Measurements from ENCODE around the gene NAGPA.

Gene NAGPA

DNA sequence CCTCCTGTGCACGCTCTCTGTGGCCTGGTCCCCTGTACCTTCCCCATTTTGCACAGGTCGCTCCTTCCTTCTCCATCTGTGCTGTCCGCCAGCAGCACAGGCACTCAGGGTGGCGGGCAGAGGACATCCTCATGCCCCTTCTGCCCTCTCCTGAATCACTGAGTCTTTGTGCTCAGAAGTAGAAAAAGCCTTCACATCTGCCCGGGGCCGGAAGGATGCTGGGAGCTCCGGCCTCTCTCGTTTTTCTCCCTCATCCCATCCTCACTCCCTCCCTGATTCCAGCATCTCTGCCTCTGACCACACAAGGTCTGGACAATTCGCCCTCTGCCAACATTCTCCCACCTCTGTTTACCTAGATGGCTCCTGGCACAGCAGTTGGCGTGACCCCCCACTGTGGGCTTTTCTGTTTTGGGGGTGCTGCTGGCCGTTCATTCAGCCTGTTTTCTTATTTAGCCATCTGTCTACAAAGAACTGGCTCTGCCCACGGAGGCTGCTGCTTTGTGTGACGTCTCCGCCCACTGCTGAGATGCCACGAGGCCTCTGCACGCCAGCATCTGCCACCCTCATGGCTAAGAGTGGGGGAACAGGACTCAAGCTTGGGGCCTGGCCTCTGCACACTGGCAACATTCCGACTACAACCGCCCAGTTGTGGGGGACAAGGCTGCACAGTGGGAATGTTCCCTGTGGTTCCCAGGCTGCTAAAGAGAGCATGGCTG lies 38.9 kb downstream of the NAGPA start:
- DNase-seq: no peak

DNA sequence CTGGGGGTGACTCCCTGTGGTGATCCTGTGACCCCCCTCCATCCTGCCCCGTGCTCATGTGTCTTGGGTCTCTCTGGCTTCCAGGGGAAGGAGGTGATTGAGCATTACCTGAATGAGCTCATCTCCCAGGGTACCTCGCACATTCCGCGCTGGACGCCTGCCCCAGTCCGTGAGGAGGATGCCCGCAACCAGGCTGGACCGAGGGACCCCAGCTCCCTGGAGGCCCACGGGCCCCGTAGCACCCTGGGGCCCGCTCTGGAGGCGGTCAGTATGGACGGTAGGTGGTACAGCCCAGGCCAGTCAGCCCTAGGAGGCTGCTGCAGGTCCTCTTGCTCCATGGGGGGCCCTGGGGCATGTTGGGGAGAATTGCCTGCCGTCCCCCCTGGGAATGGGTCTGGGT lies 42.0 kb downstream of the NAGPA start:
- no peak for DNase-seq

DNA sequence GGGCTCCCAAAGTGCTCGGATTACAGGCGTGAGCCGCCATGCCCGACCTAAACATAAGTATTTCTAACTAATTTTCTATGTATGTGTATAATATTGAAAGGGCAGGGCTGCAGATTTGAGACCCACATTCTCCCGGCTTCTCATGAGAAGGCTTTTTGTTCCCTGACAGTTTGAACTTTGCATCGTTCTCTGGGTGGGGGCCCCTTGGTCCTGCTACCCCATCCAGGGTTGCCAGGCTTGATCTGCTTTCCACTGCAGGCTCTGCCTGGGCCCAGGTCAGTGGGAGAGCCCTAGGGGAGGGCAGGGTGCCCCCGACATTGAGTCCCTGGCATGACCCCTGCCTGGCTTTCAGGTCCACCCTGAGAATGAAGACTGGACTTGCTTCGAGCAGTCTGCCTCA lies 43.3 kb downstream of the NAGPA start:
- DNase-seq: no peak

DNA sequence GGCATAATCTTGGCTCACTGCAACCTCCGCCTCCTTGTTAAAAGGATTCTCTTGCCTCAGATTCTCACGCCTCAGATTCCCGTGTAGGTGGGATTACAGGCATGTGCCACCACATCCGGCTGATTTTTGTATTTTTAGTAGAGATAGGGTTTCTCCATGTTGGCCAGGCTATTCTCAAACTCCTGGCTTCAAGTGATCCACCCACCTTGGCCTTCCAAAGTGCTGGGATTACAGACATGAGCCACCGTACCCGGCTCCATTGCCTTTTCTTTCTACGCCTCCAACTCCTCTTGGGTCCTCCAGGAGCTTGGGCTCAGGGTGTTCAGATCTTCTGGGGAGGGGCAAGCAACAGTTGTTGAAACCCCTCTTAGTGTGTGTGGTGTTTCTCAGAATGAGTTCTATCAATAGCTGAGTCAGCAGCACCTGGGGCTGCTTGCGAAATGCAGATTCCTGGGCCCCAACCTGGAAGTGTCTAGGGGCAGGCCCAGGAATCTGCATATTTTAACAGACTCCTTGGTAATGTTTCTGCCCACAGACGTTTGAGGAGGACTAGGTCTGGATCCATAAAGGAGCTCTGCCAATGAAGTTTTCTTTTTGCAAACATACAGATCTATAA lies 44.2 kb downstream of the NAGPA start:
- no peak for DNase-seq

DNA sequence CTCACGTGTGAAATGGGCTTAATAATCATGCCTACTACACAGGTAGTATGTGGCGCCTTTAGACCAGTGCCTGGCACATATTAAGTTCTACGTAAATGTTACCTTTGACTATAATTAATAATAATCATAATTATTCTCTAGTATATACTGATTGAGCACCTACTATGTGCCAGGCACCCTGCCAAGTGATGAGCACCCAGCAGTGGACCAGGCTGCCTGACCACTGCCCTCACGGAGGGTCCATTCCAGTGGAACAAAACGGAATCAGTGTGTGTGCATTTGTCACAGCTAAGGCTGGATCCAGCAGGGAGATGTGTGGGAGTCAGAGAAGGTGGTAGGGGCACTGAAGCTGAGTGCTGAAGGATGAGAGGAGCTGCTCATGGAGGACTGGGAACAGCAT lies 45.1 kb downstream of the NAGPA start:
- DNase-seq: no peak

DNA sequence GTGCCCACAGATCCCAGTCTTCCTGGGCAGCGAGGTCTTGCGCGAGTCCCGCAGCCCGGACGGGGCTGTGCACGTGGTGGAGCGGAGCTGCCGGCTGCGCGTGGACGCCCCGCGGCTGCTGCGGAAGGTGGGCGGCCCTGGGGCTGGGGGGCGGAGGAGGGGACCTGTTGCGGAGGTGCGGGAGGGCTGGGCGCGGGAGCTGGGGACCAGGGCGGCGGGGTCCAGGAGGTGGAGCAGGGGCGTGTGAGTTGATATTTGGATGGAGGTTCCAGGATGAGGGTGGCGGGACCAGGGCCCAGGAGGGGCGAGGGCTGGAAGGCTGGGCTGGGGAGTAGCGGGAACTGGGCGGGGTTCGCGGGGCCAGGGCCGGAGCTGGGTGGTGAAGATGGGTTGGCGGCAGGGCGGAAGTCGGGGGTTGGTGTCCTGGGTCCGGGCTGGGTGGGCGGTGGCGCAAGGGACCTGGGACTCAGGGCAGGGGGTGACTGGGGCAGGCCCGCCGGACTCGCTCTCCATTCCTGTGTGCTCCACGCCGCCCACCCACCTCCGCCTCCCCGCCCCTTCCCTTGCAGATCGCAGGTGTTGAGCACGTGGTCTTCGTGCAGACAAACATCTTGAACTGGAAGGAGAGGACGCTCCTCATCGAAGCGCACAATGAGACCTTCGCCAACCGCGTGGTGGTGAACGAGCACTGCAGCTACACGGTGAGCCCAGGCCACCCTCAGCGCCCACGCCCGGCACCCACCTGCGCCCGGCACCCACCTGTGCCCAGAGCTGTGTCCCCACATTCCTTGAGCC lies 46.0 kb downstream of the NAGPA start:
- no peak for DNase-seq

DNA sequence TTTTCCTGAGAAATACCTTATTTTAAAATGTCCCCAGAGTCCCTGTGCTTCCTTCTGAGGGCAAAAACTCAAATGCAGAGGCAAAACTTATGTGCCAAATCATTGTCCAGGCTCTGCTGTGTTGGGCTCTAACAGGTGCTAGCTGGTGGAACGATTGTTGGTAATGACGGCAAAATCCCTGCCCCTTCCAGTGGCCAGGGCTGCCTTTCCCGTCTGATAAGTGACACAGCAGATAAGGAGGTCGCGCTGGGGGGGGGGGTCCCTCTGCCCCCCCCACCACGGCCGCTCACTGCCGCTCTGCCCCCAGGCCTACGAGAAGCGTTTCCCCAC lies 46.5 kb downstream of the NAGPA start:
- DNase-seq: no peak

DNA sequence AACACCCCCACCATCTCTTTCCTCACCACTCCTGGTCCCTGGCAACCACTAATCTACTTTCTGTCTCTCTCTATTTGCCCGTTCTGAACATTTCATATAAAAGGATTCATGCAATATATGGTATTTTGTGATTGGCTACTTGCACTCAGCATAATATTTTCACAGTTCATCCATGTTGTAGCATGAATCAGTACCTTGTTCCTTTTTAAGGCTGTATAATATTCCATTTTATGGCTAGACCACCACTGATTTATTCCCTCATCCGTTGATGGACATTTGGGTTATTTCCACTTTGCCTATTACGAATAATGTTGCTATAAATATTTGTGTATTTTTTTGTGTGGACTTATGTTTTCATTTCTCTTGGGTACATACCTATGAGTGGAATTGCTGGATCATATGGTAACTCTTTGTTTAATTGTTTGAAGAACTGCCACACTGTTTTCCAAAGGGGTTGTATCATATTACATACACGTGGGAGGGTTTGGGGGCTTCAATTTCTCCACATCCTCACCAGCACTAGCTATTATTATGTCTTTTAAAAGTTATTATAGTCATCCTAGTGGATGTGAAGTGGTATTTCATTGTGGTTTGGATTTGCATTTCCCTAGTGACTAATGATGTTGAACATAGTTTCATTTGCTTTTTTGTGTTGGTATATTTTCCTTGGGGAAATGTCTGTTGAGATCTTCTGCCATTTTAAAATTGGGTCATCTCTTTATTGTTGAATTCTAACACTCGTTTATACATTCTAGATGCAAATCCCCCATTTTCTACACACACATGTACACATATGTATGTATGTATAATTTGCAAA lies 49.4 kb downstream of the NAGPA start:
- DNase-seq: no peak

DNA sequence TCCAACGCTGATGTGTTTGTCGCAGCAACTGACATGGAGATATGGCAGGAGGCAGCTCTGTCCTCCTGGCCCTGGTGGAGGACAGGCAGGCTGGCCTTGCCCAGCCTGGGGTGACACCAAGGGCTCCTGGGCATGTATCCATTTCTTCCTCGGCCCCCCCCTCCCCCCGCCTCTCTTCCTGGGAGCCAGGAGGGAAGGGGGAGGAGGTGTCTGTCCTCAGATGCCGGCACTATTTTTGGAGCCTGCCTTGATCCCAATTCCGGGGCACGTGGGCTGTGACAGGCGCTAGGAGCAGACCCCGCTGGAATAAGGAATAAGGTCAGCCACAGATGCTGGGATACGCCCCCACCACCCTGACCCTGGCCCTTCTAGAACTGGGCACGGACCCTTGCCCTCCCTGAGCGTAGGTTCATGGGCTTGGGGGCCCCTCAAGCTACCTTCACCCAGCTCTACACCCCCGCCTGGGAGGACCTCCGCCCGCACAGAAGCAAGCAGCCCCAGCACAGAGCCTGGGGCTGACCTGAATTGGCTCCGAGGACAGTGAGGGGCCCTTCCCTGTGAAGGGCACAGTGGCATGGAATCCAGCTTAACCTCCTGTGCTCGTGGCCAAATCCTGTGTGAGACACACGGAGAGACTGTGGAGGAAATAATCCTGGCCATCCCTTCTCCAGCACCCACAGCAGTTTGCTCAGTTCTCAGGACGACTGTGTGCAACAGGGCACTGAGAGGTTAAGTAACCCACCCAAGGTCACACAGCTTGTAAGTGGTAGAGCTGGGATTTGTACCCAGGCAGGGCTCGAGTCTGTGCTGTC lies 51.5 kb downstream of the NAGPA start:
- no peak for DNase-seq

DNA sequence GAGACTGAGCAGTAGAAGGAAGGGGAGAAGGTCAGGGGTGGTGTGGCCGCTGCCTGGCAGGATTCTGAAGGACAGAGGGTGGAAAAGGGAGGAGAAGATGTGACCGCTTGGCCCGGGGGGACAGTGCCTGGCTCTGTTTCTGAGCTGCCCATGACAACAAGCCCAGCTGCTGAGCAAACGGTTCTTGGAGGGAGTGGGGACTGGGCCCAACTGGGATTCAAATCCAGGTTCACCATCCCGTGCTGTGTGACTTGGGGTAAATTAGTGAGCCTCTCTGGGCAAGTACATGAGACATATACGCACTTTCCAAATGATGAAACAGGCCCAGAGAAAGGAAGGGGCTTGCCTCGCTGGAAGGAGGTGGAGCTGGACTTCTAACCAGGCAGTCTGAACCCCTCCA lies 52.3 kb downstream of the NAGPA start:
- DNase-seq: no peak

DNA sequence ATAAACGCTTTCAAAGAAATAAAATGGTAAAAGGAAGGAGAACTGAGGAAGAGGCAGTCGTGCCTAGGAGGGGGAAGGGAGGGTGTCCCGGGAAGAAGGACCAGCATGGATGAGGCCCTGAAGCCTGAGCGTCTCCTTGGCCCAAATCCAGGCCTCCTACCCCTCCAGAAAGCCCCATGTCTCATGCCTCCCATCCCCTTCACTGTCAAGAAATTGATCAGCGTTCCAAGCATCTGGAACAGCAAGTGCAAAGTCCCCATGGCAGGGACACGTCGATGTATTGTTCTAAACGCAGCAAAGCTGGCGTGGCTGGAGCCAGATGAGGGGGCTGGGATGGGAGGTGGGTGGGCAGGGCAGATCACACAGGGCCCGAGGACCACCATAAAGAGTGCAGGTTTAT lies 53.0 kb downstream of the NAGPA start:
- DNase-seq: no peak

DNA sequence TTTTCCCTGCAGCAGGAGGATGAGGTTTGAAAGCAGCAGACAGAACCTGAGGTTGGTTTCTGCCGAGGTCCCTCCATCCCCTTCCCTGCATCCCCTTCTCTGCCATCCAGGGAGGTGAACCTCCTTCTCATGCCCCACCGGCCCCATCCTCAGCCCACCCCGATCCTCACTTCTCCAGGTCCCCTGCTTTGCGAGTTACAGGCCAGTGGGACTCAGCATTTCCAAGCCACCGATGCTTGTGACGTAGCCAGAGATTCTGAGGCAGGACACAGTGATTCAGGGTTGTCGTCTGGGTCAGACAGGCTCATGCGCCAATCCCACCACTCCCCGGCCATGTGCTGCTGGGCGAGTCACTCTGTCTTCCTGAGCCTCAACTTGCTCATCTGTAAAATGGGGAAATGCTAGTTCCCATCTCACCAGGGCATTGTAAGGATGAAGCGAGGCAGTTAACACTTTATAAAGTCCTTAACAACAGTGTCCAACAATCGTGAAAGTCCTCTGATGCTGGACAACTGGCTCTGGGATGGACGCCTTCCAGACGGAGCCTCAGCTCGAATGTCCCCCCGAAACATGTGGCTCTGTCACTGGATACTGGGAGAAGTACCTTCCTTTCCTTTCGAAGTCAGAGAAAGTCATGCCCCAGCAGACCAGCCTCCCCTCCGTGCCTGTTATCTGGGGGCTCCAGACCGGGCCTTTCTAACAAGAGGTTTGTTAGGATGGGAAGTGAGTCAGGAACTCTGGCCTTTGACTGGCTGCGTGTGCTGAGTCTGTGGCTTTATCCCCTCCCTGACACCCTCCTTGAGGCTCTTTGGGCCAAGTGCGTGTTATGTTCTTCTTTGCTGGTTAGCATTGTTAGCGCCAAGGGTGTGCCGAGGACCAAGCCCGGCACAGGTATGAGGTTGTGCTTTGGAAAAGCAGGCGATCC lies 53.7 kb downstream of the NAGPA start:
- DNase-seq: no peak

DNA sequence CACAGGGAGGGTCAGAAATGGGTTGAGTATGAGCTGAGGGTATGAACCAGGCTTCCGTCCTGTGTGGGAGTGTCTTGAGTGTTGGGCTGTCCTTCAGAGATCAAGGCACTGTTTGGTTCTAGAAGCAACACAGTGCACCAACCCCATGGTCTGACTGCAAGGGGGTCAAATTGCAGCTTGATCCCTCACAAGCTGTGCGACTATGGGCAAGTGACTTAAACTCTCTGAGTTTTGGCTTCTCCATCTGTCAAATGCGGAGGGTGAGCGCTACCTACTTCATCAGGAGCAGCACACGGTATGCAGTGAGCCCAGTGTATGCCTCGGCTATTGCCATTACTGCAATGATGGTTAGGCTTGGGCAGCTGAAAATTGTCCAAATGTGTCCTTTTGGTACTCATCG lies 54.6 kb downstream of the NAGPA start:
- no peak for DNase-seq

DNA sequence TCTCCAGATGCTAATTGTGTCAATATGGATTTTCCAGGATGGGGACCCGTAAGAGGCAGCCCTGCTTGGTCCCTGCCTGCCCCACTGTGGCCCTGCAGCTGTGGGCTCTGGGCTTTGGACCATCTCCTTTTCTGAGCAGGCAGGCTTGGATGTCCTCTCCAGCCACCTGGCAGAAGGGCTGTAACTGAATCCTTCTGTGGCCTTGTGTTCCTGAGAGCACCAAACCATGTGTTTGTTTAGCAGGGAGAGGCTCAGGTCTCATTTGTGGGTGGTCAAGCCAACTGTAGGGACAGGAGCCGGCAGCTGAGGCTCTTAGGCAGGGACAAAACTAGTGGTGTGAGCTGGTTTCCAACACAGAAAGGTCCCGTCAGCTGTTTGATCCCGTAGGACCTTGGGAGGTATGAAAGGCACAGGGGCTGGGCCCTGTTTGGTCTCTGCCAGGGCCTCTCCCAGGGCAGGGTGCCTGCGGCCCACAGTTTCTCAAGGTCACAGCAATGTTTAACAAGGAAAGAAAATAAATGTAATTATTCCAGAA lies 57.1 kb downstream of the NAGPA start:
- DNase-seq: no peak

DNA sequence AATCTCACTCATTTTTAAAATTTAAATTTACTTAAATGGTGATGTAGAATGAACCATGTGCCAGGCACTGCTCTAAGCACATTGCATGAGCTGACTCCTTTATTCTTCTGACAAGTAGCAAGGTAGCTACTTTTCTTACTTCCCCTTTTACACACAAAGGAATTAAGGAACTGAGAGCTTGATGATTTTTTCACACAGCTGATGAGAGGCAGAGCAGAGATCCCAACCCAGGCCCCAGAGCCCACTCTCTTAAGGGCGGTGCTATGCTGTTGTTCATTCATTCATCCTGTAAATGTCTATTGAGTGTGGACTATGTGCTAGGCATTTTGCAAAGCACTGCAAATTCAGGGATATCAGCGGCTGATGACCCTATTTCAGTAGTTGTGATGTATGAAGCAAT lies 57.7 kb downstream of the NAGPA start:
- no peak for DNase-seq
